Measurements from ENCODE around the gene PRKAR1B.
"Not testable (repeated sequence)": the region's sequence is repeated elsewhere in the genome, so short reads cannot be mapped to it uniquely, and the experiment has no call there.

Gene PRKAR1B

DNA sequence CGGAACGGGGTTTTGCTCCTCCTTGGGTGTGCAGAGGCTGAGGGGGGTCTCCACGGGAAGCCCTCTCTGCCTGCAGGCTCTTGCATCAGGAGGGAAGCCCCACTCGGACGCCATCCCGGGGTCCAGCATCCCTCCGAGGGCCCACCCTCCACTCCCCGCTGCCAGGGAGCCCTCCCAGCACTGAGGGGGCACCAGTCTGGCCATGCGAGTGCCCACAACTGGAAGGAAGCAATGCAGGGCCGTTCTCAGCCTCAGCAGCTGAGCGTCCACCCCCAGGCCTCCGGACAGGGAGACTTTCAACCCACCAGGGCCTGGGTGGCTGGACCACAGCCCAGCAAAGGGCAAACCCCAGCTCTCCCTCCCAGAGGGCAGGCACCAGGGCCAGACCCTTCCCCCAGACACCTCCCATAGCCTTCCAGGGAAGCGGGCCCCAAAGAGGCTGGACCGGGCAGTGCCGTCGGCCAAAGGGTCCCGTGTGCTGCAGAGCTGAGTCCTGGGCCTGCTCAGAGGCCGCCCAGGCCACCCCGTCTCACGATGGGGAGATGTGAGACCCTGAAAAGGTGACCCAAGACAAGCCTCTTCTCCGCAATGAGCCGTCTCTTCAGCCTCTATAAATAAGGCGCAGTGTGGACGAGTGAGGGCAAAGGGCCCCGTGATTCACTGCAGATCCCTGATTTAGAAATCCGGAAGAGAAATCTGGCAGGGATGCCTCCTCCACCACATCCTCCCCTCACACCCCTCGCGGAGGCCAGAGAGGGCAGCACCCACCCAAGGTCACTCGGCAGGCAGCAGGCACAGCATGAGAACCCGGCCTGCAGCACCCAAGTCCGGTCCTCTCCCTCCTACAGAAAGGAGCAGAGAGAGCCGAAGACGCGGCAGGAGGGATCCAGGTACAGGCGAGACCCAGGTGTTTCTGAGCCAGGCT is 82.4 kb downstream of the PRKAR1B start:
- no peak for DNase-seq (ENCODE audit: low read depth)

DNA sequence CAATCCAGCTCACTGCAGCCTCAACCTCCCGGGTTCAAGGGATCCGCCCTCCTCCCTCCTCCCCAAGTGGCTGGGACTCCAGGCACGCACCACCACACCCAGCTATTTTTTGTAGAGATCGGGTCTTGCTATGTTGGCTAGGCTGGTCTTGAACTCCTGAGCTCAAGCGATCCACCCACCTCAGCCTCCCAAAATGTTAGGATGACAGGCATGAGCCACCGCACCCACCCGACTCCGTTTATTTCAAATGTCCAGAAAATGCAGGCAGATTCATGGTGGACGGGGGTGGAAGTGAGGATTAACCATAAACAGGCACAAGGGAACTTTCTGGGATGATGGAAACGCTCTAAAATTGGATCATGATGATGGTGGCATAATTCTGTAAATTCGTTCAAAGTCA is 85.1 kb downstream of the PRKAR1B start:
- no peak for DNase-seq (ENCODE audit: low read depth)

DNA sequence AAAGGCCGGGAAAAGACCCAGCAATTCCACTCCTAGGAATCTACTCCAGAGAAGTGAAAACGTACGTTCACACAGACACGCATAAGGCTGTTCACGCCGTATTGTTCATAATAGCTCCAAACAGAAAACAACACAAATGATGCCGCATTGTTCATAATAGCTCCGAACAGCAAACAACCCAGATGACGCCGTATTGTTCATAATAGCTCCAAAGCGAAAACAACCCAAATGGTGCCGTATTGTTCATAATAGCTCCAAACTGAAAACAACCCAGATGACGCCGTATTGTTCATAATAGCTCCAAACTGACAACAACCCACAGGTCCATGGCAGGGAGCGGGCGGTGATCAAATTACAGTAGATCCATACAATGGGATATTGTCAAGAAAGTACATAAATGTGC is 85.8 kb downstream of the PRKAR1B start:
- DNase-seq (ENCODE audit: low read depth), result no peak

DNA sequence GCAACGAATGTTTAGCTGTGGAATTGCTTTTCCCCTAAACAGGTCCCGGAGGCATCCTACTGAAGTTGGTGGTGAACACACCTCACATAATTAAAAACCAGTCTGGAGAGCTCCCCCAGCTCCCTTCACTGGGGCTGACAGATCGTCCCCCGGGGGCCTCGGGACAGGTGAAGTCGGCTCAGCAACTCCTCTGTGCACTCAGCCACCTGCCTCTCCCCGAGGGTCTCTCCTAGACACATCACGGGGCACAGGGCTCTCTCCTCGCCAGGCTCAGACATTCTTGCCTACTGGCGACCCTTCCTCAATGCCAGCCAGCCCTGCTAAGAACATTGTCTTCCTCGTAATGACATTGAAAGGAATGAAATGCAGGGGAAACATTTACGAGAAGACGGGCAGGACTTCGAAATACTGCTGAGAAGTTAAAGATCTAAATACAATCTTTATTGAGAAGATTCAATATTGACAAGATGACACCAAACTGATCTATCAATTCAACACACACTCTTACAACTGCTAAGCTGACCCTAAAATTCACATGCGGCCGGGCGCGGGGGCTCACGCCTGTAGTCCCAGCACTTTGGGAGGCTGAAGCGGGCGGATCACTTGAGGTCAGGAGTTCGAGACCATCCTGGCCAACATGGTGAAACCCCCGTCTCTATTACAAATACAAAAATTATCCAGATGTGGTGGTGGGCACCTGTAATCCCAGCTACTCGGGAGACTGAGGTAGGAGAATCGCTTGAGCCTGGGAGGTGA is 88.6 kb downstream of the PRKAR1B start:
- DNase-seq (ENCODE audit: low read depth), result no peak

DNA sequence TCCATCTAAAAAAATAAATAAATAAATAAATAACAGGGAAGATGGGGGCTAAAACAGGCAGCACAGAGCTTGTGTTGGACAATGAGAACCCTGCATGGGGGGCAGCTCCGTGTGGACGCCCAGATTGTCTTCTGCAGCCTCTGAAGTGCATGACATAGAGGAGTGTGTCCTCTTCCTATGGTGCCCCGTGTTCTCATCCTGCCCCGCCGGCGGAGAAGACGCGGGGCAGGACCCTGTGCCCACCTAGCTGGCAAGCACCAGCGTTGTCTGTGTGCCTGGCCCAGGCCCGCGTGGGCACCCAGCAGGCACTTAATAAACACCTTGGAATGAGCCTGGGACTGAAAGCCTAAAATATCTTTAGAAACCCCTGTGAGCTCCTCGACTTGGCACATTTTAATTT is 89.3 kb downstream of the PRKAR1B start:
- no peak for DNase-seq (ENCODE audit: low read depth)

DNA sequence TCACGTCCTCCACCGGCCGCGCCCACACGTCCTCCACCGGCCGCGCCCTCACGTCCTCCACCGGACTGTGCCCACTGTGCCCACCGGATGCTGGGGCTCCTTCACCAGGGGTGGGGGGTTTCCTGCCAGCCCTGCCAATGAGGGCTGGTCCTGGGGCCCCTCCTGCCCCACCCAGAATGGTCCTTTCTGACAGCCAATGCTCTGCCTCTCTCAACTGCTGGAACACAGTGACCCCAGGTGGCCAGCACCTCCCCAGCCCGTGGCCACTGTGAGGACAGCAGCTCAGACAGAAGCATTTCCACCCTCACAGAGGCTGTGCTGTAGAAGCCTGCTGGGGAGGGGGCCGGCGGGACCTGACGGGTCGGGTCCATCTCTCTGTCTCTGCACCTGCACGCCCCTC is 90.7 kb downstream of the PRKAR1B start:
- no peak for DNase-seq (ENCODE audit: low read depth)

DNA sequence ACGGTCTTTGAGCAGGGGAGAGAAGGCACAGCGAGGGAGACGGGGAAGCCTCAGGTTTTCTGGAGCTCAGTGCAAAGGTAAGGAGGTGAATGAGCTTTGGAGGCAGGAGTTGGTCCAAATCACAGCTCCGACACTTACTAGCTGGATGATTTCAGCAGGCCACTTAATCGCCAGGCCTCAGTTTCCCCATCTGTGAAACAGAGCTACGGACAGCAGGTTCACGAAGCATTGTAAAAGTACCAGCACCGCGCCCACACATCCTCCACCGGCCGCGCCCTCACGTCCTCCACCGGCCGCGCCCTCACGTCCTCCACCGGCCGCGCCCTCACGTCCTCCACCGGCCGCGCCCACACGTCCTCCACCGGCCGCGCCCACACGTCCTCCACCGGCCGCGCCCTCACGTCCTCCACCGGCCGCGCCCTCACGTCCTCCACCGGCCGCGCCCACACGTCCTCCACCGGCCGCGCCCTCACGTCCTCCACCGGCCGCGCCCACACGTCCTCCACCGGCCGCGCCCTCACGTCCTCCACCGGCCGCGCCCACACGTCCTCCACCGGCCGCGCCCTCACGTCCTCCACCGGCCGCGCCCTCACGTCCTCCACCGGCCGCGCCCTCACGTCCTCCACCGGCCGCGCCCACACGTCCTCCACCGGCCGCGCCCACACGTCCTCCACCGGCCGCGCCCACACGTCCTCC is 91.2 kb downstream of the PRKAR1B start:
- DNase-seq (ENCODE audit: low read depth), result not testable (repeated sequence)

DNA sequence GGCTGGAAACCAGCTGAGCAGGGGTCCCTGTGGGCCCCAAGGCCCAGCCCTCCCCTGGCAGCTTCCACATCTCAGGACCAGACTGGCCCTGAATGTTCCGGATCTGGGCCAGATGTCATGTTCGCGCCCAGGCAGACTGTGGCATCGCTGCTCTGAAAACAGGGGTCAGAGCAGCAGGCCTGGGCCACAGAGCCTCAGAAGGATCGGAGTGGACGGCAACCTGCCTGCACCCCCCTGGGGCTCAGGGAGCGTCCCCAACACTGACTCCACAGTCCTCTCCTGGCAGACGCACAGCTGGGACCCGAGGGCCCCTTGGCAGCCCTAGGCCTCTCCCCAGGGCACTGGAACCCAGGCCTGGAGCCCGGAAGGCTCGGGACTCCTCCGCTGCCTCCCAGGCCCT is 91.9 kb downstream of the PRKAR1B start:
- DNase-seq (ENCODE audit: low read depth), result no peak

DNA sequence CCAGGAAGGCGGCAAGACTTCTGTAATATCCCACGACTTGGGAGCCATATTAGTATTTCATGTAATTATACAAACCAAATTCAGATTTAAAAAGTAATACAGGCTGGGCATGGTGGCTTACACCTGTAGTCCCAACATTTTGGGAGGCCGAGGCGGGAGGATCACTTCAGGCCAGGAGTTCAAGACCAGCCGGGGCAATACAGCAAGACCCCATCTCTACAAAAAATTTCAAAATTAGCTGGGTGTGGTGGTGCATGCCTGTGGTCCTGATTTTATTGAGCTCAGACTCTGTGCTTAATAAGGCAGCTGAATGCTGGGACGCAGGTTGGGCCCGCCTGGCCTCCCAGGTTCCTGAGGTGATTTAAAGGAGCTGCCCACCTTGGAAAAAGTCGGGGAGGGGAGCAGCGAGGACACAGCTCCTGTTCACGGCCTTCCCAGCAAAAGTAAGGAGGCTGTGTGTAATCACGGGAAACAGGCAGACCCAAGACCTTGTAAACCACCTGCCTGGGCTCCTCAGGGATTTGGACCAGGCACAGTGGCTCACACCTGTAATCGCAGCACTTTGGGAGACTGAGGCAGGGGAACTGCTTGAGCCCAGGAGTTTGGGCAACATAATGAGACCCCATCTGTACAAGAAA is 93.6 kb downstream of the PRKAR1B start:
- DNase-seq (ENCODE audit: low read depth), result no peak

DNA sequence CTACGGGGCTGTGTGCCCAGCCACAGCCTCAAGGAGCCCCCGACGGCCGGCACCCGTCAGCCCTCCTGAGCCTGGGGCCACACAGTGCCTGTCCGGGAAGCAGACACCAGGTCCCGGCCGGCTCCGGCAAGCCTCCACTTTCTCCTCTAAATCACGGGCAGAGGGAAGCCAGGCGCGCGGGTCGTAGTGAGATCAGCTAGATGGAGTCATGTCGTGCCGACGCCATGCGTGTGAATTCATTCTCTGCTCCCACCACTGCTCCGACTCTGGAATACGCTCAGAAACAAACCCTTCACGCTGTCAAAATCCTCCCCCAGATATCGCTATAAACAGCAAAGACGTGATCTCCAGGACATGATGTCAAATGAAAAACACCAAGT is 94.3 kb downstream of the PRKAR1B start:
- no peak for DNase-seq (ENCODE audit: low read depth)

DNA sequence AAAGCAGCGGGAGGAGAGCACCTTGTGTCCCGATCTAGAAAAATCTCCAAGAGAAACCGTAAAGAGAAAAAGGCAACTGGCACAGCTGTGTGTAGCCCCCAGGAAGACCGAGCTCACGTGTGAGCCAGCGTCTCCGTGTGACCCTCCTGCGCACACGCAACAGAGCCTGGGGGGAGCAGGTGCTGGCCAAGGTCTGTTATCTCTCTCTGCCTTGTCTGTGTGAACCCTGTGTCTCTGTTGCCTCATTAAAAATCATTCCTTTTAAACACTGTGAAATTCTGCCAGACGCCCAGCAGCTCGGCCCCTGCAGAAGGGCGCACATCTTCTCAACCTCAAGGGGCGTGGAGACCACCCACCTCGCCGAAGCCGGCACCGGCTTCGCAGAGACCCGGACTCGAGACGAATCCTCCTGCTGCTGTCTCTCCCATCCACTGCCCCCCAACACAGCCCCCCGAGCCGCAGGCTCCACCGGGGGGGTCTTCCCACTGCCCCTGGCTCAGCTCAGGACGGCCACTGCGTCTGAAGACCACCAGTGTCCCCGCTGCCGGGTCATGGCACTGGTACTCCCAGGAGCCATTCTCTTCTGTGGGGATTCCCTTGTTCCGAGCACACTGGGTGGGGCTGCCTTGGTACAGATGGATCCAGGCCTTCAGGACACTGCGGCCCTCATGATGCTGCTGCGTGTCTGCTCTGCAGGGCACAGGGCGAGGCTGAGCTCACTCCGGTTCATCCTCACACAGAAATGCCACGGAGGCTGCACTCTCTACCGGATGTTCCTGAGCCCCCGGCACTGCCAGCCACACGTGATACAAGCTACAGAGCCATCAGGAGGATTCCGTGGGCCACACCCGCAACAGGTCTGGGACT is 94.9 kb downstream of the PRKAR1B start:
- DNase-seq (ENCODE audit: low read depth), result no peak

DNA sequence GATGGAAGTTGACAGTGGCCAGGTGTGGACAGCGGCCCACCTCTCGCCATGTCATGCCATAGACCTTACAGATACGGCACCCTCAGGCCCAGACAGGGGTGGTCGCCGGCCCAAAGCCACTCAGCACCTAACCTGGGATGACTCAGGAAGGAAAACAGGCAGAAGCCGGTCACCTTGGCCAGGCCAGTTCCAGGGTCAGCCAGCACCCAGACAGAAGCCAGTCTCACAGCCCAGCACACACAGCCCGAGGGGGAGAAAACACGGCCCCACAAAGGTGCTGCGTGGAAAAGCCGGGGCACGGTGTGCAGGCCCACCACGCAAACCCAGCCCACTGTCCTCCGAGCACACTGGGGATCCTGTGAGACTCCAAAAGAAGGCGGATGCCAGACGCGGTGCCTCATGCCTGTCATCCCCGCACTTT is 95.8 kb downstream of the PRKAR1B start:
- no peak for DNase-seq (ENCODE audit: low read depth)

DNA sequence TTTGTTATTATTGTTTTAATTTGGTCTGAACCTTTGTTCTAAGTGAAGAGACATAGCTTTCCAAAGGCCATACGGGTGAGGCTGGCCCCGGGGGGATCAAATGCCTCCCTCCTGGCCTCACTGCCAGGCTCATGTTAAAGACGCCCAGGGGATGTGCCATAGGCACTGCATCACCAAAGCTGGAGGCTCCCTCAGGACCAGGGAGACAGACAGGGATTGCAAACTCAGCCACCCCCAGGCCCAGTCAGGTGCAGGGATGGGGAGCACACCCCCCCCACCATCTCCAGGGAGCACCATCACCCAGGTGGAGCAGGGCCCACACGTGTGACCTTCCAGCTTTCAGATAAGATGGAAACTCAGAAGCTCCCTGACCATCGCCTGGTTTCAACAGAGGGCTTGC is 96.5 kb downstream of the PRKAR1B start:
- DNase-seq (ENCODE audit: low read depth), result no peak

DNA sequence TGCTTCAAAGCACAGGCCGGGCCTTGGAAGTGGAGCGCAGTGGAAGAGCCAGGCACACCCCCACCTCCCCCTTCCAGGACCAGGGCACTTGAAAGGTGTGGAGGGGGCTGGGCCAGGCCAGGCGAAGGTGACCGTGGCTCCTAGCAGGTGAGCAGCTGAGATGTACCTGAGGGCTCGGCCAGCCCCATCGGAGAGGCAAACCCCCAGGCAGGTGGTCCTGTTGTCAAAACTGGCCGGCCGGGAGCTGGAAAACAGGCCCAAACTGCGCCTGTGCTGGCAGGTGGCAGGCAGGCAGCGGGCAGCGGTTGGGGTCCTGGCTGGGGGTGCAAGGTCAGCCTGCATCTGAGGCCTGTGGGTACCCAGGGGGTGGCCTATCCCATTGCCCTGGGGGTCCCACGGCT is 97.0 kb downstream of the PRKAR1B start:
- no peak for DNase-seq (ENCODE audit: low read depth)

DNA sequence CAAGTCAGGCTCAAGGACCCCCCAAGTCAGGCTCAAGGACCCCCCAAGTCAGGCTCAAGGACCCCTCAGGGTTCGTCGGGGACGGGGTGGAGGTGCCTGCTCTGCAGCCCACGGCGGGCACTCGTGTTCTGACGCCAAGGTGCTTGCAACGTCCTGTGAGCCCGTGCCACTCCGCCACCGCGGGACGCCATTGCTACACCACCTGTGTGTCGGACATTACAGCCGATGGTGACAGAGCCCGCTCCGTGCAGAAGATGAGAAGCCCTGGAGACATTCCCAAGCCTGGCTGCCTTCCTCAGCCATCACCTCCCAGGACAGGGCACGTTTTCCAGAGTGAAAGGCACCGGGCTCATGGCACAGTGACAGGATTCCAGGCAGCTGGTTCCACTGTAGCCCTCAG is 98.3 kb downstream of the PRKAR1B start:
- no peak for DNase-seq (ENCODE audit: low read depth)

DNA sequence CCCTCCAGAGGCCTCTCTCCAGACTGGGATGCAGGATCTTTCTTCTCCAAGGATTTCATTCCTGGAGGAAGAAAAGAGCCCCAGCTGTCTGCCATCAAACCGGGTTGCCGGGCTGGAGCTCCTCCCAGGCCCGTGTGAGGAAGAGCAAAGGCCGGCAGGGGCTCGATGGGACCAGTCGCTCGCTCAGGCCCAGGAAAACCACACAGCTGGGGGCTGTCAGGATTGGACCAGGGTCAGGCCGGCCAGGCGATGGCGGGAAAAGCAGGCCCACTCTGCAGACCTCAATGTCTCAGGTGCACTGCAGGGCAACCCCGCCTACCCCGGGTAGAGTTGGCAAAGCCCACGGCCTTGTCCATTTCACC is 98.7 kb downstream of the PRKAR1B start:
- DNase-seq (ENCODE audit: low read depth), result no peak

DNA sequence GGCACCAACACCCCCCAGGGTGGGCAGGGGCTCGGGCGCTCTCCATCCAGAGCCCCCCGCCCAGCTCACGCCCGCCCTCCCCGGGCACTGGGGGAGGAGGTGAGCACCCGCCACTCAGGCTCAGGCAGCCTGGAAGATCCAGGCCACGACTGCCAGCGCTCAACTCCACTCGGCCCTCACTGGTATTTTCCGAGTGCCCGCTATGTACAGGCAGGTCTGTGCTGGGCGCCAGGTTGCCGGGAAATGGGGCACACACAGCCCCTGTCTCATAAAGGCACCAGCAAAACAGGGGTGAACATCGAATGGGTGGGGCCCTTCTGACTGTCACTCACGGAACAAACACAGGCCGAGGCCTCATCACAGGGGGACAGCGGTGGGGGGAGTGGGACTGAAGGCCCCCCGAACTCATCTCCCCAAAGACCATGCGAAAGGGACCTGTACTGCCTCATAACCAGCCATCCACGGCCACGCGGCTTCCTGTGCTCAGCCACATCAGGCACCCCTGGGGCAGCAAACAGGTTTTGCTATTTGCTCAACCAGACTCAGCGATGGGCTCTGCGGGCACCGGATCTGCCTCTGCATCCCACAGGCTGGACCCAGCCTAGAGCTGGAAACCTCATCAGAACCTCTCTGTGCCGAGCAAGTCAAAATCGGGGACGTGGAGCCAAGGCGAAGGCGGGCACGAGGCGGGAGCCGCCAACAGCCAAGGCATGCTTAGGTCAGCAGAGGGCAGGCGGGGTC is 99.2 kb downstream of the PRKAR1B start:
- no peak for DNase-seq (ENCODE audit: low read depth)

DNA sequence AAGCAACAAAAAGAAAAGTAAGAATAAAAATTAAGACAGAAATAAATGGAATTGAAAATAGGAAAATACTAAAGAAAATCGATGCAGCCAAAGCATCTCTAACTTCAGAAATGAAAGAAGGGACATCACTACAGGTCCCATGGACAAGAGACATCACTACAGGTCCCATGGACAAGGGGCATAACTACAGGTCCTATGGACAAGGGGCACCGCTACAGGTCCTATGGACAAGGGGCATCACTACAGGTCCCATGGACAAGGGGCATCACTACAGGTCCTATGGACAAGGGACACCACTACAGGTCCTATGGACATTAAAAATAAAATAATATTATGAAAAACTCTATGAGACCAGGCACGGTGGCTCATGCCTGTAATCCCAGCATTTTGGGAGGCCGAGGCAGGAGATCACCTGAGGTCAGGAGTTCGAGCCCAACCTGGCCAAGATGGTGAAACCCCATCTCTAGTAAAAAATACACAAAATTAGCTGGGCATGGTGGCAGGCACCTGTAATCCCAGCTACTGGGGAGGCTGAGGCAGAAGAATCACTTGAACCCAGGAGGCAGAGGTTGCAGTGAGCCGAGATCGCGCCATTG is 101.6 kb downstream of the PRKAR1B start:
- no peak for DNase-seq (ENCODE audit: low read depth)

DNA sequence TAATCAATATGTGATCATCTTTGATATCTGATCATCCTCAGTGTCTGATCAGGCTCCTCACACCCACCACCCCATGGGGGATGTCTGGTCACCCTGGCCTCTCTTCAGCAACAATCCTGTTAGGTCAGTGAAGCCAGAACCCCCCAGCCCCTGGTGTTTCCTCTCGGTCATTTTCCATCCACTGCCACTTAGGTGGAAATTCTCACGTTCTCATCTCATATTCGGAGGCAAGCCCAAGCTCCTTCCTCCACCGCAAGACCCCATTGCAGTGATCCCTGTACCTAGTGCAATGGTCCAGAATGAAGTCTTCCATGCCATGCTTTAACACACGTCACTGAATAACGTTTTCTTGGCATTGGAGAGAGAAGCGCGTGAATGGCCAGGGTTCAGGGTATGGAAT is 103.6 kb downstream of the PRKAR1B start:
- no peak for DNase-seq (ENCODE audit: low read depth)

DNA sequence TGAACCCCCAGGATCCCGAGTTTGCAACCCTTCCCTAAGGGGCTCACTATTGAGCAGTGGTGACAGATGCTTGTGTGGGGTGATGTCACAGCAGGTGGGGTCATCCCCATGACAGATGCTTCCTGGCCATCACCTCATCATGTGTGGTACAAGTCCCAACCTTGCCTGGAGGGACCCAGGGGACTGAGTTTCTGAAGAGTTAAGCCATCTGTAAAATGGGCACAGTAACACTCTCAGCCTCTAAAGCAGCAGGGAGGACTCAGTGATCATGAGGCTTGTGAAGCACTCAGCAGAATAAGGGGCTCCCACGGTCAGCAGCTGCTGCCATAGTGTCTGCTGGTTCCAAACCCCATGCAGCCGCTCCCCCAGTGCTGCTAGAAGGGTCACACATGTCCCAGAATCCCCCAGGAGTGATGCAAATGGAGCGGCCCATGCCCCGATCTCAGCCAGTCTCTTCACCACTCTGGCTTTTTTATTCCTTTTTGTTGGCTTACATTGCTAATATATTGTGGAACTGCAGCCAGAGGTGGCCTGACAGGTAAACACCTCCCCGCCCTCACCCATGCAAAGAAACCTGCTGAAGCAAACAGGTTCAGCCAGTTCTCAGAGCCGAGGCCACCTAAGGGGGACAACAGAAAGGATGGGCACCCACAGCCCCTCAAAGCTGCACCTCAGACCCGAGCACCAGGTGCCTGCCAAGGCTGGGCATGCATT is 105.4 kb downstream of the PRKAR1B start:
- no peak for DNase-seq (ENCODE audit: low read depth)
